ENCODE results near the gene ALPK3.

DNA sequence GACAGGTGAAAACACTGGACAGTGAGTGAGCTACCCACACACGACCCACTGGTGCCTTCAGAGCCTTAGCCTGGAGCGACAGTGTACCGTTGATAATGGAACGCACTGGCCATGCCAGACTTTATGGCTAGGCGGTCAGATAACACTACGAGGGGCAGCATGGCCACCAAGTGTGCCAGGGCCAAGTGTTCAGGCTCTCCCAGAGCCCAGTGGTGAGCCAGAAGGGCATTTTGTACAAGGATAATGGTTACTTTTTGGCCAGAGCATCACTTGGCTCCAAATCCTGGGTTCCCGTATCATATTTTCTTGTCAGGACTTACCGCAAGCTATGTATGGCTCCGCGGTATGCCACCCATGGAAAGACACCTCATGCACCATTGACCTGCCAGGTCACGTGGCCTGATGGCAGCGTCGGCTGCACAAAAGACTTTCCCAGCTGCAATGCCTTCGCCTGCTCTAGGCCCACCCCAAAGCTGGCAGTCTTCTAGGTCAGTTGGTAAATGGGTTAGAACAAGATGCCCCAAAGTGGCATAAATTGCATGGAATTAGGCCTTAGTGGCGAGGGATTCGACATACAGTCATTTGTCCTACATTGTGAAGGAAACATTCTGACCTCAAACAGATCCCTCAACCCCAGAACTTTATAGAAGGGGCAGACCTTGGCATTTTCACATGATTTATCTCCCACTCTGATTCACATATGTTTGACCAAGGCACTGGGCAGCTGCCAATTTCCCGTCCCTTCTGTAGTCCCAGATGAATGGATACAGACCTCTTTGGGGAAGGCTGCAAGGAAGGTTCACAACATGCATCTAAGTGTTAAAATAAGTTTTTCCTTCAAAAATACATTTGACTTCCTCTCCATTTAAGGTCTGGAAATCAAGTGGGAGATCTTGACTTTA is 55.1 kb downstream of the ALPK3 start:
- TF ChIP-seq EZH2 (IDR thresholded peaks at IDR 0.05) = no peak
- TF ChIP-seq POLR2AphosphoS5 (IDR thresholded peaks at IDR 0.05; ENCODE audit: borderline replicate concordance, low read depth, low read length) = no peak
- TF ChIP-seq FOXP2 (optimal IDR thresholded peaks at IDR 0.05; ENCODE audit: control extremely low read depth, extremely low read length, insufficient read depth) = no peak
